Measurements from ENCODE around the gene CCDC80. TPM values are rescaled to one million over a fixed set of nuclear protein-coding genes. Genes with fewer than 3 reads are reported as not detected.

CCDC80 gene
- polyA plus RNA-seq, 3 donors = 0.05 TPM; not detected in 2

GRCh38 chr3:112671930-112672715, 31.2 kb upstream of the CCDC80 start:
- Mint-ChIP-seq H3K27ac (peak overlapping the region in 3 of 7 donors; percentile 18 to 86 (median 67)), H3K27me3 (ENCODE audit: low read depth in 3 of 3) (peaks cover 0 to 4% (median 2%) of the 10 kb centered on the region in 3 donors), H3K4me3 (no peak overlapping the region), H3K36me3 (no peaks in the 10 kb centered on the region), H3K9me3 (peaks cover 0 to 3% (median 0%) of the 10 kb centered on the region in 7 donors), H3K4me1 (peaks cover 49% of the 10 kb centered on the region)
- Histone ChIP-seq H3K27me3 (ENCODE audit: control insufficient read depth in 2 of 2, insufficient read depth in 2 of 2, low read length in 2 of 2) (no peaks in the 10 kb centered on the region), H3K36me3 (replicated peaks in 1 of 2; ENCODE audit: control insufficient read depth in 1 of 2, insufficient read depth in 2 of 2, low read length in 2 of 2) (no peaks in the 10 kb centered on the region), H3K9me3 (replicated peaks in 1 of 2; ENCODE audit: control insufficient read depth in 1 of 2, insufficient read depth in 1 of 2, low read length in 2 of 2) (no peaks in the 10 kb centered on the region), H3K4me1 (ENCODE audit: control insufficient read depth in 1 of 2, insufficient read depth in 2 of 2, low read length in 2 of 2) (peaks cover 31 to 49% of the 10 kb centered on the region in 2 donors), H2AFZ (ENCODE audit: insufficient read depth, low read depth, low read length, poor library complexity, severe bottlenecking) (no peak overlapping the region), H4K20me1 (ENCODE audit: insufficient read depth, low read length) (no peaks in the 10 kb centered on the region), H3K4me3 (replicated peaks in 1 of 3; ENCODE audit: low read depth in 2 of 3, low read length in 3 of 3) (no peak overlapping the region), H3K27ac (ENCODE audit: low read depth in 1 of 2, low read length in 2 of 2) (no peak overlapping the region), H3K79me2 (ENCODE audit: insufficient read depth, low read length) (no peaks in the 10 kb centered on the region), H3K4me2 (replicated peaks; ENCODE audit: extremely low read depth, low read length, poor library complexity, severe bottlenecking) (no peak overlapping the region), H3K9ac (ENCODE audit: insufficient read depth, low read length, poor library complexity, severe bottlenecking) (no peak overlapping the region)
- no peak for DNase-seq
- intact Hi-C loops (cut with micrococcal nuclease) = loop anchor here in 1 of 2 donors (10.0 kb wide), 1 partner anchor 143 kb away; no protein-coding TSS in a partner anchor
- TF ChIP-seq, protein P1, sequence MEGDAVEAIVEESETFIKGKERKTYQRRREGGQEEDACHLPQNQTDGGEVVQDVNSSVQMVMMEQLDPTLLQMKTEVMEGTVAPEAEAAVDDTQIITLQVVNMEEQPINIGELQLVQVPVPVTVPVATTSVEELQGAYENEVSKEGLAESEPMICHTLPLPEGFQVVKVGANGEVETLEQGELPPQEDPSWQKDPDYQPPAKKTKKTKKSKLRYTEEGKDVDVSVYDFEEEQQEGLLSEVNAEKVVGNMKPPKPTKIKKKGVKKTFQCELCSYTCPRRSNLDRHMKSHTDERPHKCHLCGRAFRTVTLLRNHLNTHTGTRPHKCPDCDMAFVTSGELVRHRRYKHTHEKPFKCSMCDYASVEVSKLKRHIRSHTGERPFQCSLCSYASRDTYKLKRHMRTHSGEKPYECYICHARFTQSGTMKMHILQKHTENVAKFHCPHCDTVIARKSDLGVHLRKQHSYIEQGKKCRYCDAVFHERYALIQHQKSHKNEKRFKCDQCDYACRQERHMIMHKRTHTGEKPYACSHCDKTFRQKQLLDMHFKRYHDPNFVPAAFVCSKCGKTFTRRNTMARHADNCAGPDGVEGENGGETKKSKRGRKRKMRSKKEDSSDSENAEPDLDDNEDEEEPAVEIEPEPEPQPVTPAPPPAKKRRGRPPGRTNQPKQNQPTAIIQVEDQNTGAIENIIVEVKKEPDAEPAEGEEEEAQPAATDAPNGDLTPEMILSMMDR (IDR thresholded peaks at IDR 0.05) = no peak
- 94% methylated on average over 4 of the region's 4 CpGs for WGBS (ENCODE audit: insufficient coverage)

- TF ChIP-seq, protein P1 (IDR thresholded peaks at IDR 0.05) = no peak
- Mint-ChIP-seq H3K9me3 (peaks cover 0 to 3% (median 0%) of the 10 kb centered on the region in 7 donors), H3K36me3 (no peaks in the 10 kb centered on the region), H3K27ac (peak overlapping the region in 1 of 7 donors; percentile 9), H3K27me3 (ENCODE audit: low read depth in 3 of 3) (peaks cover 0 to 4% (median 2%) of the 10 kb centered on the region in 3 donors), H3K4me1 (peaks cover 36% of the 10 kb centered on the region), H3K4me3 (no peak overlapping the region)
- peaks cover 20 to 36% of the 10 kb centered on the region in 2 donors for H3K4me1 ChIP-seq (ENCODE audit: control insufficient read depth in 1 of 2, insufficient read depth in 2 of 2, low read length in 2 of 2)
- H3K36me3 ChIP-seq (replicated peaks in 1 of 2; ENCODE audit: control insufficient read depth in 1 of 2, insufficient read depth in 2 of 2, low read length in 2 of 2) = no peaks in the 10 kb centered on the region
- no peaks in the 10 kb centered on the region for H3K9me3 ChIP-seq (replicated peaks in 1 of 2; ENCODE audit: control insufficient read depth in 1 of 2, insufficient read depth in 1 of 2, low read length in 2 of 2)
- H3K4me2 ChIP-seq (replicated peaks; ENCODE audit: extremely low read depth, low read length, poor library complexity, severe bottlenecking) = no peak overlapping the region
- H4K20me1 ChIP-seq (ENCODE audit: insufficient read depth, low read length) = no peaks in the 10 kb centered on the region
- no peak overlapping the region for H3K9ac ChIP-seq (ENCODE audit: insufficient read depth, low read length, poor library complexity, severe bottlenecking)
- no peak overlapping the region for H2AFZ ChIP-seq (ENCODE audit: insufficient read depth, low read depth, low read length, poor library complexity, severe bottlenecking)
- no peak for DNase-seq
- no peak overlapping the region for H3K4me3 ChIP-seq (replicated peaks in 1 of 3; ENCODE audit: low read depth in 2 of 3, low read length in 3 of 3)
- H3K79me2 ChIP-seq (ENCODE audit: insufficient read depth, low read length) = no peaks in the 10 kb centered on the region
- H3K27ac ChIP-seq (ENCODE audit: low read depth in 1 of 2, low read length in 2 of 2) = no peak overlapping the region
- intact Hi-C loops (cut with micrococcal nuclease) = loop anchor here in 1 of 2 donors (10.0 kb wide), 1 partner anchor 144 kb away; no protein-coding TSS in a partner anchor
- no peaks in the 10 kb centered on the region for H3K27me3 ChIP-seq (ENCODE audit: control insufficient read depth in 2 of 2, insufficient read depth in 2 of 2, low read length in 2 of 2)
- WGBS (ENCODE audit: insufficient coverage) = 100% methylated on average over 2 of the region's 7 CpGs
Observed at GRCh38 chr3:112670824-112671223, 29.9 kb upstream of the CCDC80 start.
